Measurements from ENCODE around the gene TSTD2. TPM values are rescaled to one million over a fixed set of nuclear protein-coding genes. Genes with fewer than 3 reads are reported as not detected.

Gene TSTD2
- total RNA-seq, 1 experiment from 2014 or later: 18.0 TPM

DNA sequence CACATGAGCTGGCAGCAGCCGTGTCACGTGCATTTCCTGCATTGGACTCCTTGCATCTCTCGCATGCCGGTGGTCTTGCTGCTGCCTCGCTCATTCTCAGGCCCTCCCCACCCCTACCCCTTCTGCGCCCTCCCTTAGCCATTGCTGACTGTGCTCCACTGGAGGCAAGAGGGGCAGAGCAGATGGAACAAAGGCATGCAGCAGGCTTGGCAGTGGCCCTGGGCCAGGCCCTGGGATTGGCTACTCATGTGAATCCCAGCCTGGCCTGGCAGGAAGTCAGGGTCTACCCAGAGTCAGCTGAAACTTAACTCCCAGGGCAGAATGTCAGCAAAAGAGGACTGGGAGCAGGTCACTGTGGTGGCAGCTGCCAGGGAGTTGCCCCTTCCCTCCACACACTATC, 62.3 kb downstream of the TSTD2 start:
- CTCF ChIA-PET: interaction anchor here (0.7 to 5.7 kb wide), 4 partner anchors 9 to 102 kb away, joined by 3 to 26 read pairs (median 5); no protein-coding TSS in a partner anchor
- no TSS peak for BruUV-seq (replicated peaks)

DNA sequence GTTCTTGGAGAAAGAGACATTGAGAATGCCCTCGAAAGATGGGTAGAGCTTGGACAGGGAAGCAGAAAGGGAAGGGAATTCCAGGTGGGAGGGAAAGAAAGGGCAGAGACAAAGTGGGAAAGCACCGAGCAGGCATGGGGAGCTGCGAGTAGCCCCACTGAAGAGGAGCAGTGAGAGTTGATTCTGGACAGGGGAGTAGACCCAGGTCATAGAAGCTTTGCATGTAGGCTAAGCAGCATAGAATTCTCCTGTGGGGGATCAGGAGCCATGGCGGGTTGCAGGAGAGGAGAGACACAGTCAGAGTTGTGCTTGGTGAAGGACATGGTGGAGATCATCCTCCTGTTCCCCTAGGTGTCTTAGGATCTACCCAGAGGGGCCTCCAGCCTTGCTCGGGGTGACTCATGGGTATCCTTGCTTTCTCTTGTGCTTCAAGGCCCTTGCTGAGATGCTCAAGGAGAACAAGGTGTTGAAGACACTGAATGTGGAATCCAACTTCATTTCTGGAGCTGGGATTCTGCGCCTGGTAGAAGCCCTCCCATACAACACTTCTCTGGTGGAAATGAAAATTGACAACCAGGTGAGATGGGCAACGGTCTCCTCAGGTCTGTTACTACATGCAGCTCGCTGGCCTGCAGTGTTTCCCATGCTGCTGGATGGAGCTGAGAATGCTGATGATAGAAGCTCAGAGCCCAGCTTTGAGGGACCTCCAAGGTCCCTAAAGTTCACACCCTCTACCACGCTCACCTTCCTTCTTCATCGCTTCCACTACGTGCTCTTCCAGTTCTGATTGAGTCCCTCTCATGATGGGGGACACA, 64.5 kb downstream of the TSTD2 start:
- H3K27ac Mint-ChIP-seq (ENCODE audit: low read depth, unreplicated experiment): no peak overlapping the region
- ChIA-PET CTCF (interaction anchor here (1.0 to 5.7 kb wide), 3 partner anchors 10 to 99 kb away, joined by 3 to 26 read pairs (median 9); no protein-coding TSS in a partner anchor), POLR2A (no interaction called here)
- TF ChIP-seq, protein P1, sequence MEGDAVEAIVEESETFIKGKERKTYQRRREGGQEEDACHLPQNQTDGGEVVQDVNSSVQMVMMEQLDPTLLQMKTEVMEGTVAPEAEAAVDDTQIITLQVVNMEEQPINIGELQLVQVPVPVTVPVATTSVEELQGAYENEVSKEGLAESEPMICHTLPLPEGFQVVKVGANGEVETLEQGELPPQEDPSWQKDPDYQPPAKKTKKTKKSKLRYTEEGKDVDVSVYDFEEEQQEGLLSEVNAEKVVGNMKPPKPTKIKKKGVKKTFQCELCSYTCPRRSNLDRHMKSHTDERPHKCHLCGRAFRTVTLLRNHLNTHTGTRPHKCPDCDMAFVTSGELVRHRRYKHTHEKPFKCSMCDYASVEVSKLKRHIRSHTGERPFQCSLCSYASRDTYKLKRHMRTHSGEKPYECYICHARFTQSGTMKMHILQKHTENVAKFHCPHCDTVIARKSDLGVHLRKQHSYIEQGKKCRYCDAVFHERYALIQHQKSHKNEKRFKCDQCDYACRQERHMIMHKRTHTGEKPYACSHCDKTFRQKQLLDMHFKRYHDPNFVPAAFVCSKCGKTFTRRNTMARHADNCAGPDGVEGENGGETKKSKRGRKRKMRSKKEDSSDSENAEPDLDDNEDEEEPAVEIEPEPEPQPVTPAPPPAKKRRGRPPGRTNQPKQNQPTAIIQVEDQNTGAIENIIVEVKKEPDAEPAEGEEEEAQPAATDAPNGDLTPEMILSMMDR (IDR thresholded peaks at IDR 0.05; ENCODE audit: unreplicated experiment): no peak
- H3K4me3 Mint-ChIP-seq (ENCODE audit: unreplicated experiment): no peak overlapping the region
- H3K36me3 Mint-ChIP-seq (ENCODE audit: insufficient read depth, unreplicated experiment): peaks cover 8% of the 10 kb centered on the region
- H3K4me1 Mint-ChIP-seq (ENCODE audit: insufficient read depth, unreplicated experiment): peaks cover 11% of the 10 kb centered on the region
- intact Hi-C loops (cut with micrococcal nuclease): no loop called here
- no peaks in the 10 kb centered on the region for H3K9me3 Mint-ChIP-seq (ENCODE audit: unreplicated experiment)
- no TSS peak for BruUV-seq (replicated peaks)
- peaks cover 29% of the 10 kb centered on the region for H3K27me3 Mint-ChIP-seq (ENCODE audit: insufficient read depth, unreplicated experiment)
- DNase-seq (ENCODE audit: unreplicated experiment): no peak

More for the DNA sequence above, 62.3 kb downstream of the TSTD2 start:
- Mint-ChIP-seq H3K4me3 (ENCODE audit: unreplicated experiment) (no peak overlapping the region), H3K27me3 (ENCODE audit: insufficient read depth, unreplicated experiment) (peaks cover 29% of the 10 kb centered on the region), H3K36me3 (ENCODE audit: insufficient read depth, unreplicated experiment) (peaks cover 8% of the 10 kb centered on the region), H3K4me1 (ENCODE audit: insufficient read depth, unreplicated experiment) (no peaks in the 10 kb centered on the region), H3K27ac (ENCODE audit: low read depth, unreplicated experiment) (no peak overlapping the region), H3K9me3 (ENCODE audit: unreplicated experiment) (no peaks in the 10 kb centered on the region)
- POLR2A ChIA-PET: no interaction called here
- intact Hi-C loops (cut with micrococcal nuclease): no loop called here
- no peak for DNase-seq (ENCODE audit: unreplicated experiment)
- TF ChIP-seq, protein P1 (IDR thresholded peaks at IDR 0.05; ENCODE audit: unreplicated experiment): no peak

DNA sequence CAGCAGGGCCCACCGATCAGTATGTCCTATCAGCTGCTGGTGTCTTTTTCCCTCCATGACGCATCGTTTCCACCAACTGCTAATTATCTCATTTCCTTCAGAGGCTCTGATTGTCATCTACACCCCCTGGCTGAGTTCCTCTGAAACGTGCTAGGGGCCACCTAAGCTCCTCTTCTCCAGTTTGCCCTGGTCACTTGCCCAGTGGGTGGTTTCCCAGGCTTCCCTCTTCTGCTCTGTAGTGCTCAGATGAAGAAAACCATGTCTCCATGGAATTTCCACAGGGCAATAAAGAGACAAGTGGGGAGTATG, 65.3 kb downstream of the TSTD2 start:
- no TSS peak for BruUV-seq (replicated peaks)
- TF ChIP-seq, protein P1 (IDR thresholded peaks at IDR 0.05; ENCODE audit: unreplicated experiment): no peak

DNA sequence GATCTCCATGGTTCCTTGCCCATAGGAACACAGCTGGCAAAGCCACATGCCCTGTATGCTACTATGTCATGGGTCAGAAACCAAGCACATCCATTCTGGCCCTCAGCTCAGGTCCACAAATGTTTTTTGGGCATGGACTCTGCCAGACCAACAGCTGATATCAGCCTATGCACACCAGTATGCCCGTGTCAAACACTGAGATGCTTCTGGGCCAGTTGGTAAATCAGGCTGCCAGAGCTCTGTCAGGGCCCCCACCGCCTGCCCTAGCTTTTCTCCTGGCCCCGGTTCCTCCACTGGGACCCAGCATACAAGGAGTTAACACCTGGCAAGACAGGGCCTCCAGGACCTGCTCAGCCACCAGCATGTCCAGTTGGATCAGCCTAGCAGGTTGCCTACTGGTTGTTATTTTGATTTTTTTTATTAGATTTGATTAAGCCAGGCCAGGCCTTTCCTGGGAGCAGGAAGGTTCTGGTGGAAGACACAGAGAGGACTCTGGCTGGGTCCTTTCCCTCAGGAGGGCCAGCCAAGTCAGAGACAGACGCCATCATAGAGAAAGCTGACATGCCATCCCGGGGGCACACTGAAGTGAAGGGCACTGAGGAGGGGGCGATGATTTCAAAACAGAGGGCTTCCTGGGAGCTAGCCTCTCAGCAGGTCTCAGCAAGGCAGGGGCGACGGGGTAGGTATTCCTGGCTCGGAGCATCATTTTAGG, 65.8 kb downstream of the TSTD2 start:
- TF ChIP-seq, protein P1 (IDR thresholded peaks at IDR 0.05; ENCODE audit: unreplicated experiment): no peak
- Mint-ChIP-seq H3K27ac (ENCODE audit: low read depth, unreplicated experiment) (no peak overlapping the region), H3K27me3 (ENCODE audit: insufficient read depth, unreplicated experiment) (peaks cover 29% of the 10 kb centered on the region), H3K4me3 (ENCODE audit: unreplicated experiment) (no peak overlapping the region), H3K36me3 (ENCODE audit: insufficient read depth, unreplicated experiment) (peaks cover 8% of the 10 kb centered on the region), H3K9me3 (ENCODE audit: unreplicated experiment) (no peaks in the 10 kb centered on the region), H3K4me1 (ENCODE audit: insufficient read depth, unreplicated experiment) (peaks cover 16% of the 10 kb centered on the region)
- intact Hi-C loops (cut with micrococcal nuclease): no loop called here
- CTCF ChIA-PET: interaction anchor here (0.7 to 5.7 kb wide), 3 partner anchors 25 to 98 kb away, joined by 3 to 26 read pairs (median 3); no protein-coding TSS in a partner anchor
- POLR2A ChIA-PET: no interaction called here
- DNase-seq (ENCODE audit: unreplicated experiment): no peak
- BruUV-seq (replicated peaks): no TSS peak

More for the DNA sequence above, 65.3 kb downstream of the TSTD2 start:
- CTCF ChIA-PET: interaction anchor here (1.5 to 5.7 kb wide), 2 partner anchors 25 to 31 kb away, joined by 3 to 26 read pairs; no protein-coding TSS in a partner anchor
- Mint-ChIP-seq H3K27me3 (ENCODE audit: insufficient read depth, unreplicated experiment) (peaks cover 29% of the 10 kb centered on the region), H3K4me1 (ENCODE audit: insufficient read depth, unreplicated experiment) (peaks cover 16% of the 10 kb centered on the region), H3K9me3 (ENCODE audit: unreplicated experiment) (no peaks in the 10 kb centered on the region), H3K4me3 (ENCODE audit: unreplicated experiment) (no peak overlapping the region), H3K36me3 (ENCODE audit: insufficient read depth, unreplicated experiment) (peaks cover 8% of the 10 kb centered on the region), H3K27ac (ENCODE audit: low read depth, unreplicated experiment) (no peak overlapping the region)
- POLR2A ChIA-PET: no interaction called here
- DNase-seq (ENCODE audit: unreplicated experiment): no peak
- intact Hi-C loops (cut with micrococcal nuclease): no loop called here

Data from MCF 10A (cell line).